Measurements from ENCODE around the gene GRM8. TPM values are rescaled to one million over a fixed set of nuclear protein-coding genes. Genes with fewer than 3 reads are reported as not detected.

GRM8 gene
- total RNA-seq, 1 donor from 2014 or later = 2.2 TPM

DNA sequence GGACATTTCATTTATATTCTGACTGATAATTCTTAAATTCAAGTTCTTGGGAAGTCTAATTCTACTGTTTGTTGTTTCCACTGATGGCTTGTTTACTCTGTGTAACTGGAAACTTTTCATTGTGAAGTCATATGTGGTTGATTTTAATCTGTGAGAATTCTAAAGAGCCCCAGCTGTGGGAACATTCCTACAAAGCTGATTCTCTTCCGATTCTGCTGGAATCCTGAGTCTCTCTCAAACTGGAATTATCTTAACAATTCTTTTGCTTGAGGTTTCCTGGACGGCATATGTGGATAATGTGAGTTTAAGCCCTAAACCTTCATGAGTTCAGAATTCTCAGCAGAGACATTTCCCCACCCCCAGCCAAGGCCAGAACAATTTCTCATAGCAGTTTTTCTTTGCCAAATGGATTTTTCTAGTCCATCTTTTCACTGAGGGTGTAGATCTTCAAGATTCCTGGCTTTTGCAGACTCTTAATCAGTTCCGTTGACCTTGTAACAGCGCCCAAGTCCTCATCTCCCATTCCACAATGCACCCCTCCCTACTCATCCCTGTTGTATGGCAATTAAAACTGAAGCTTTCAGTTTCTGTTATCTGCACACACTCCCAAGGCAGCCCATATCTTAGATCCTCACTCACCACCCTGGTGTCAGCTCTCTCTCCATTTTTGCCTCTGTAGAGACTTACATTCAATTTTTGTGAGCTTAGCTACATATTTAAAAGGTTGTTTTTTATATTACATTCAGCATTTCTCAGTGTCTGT is 37.6 kb downstream of the GRM8 start:
- Histone ChIP-seq H3K27me3 (ENCODE audit: insufficient read depth, low read length) (no peaks in the 10 kb centered on the region), H3K9ac (ENCODE audit: low read length) (no peak overlapping the region), H3K4me3 (ENCODE audit: insufficient read depth, low read depth, low read length) (no peak overlapping the region), H3K36me3 (ENCODE audit: insufficient read depth, low read length) (no peaks in the 10 kb centered on the region), H3K27ac (ENCODE audit: low read depth, low read length) (no peak overlapping the region), H3K9me3 (ENCODE audit: insufficient read depth, low read depth, low read length) (no peaks in the 10 kb centered on the region), H3K4me1 (ENCODE audit: insufficient read depth, low read length) (no peaks in the 10 kb centered on the region), H3K79me2 (ENCODE audit: insufficient read depth, low read length) (no peaks in the 10 kb centered on the region), H2AFZ (ENCODE audit: low read depth, low read length) (no peak overlapping the region), H3K4me2 (ENCODE audit: low read length) (no peak overlapping the region), H4K20me1 (ENCODE audit: insufficient read depth, low read length) (no peaks in the 10 kb centered on the region)
- Mint-ChIP-seq H3K9me3 (ENCODE audit: unreplicated experiment) (no peaks in the 10 kb centered on the region), H3K27ac (ENCODE audit: unreplicated experiment) (peak overlapping the region; percentile 87), H3K4me1 (ENCODE audit: low read depth, unreplicated experiment) (peaks cover 9% of the 10 kb centered on the region), H3K36me3 (ENCODE audit: low read depth, unreplicated experiment) (no peaks in the 10 kb centered on the region), H3K4me3 (ENCODE audit: unreplicated experiment) (no peak overlapping the region), H3K27me3 (ENCODE audit: low read depth, unreplicated experiment) (peaks cover 2% of the 10 kb centered on the region)
- FAIRE-seq (no peak), DNase-seq (ENCODE audit: low read depth) (no peak)
- no peak for TF ChIP-seq EZH2 (IDR thresholded peaks at IDR 0.05; ENCODE audit: insufficient read depth, low read length)
- TF ChIP-seq, protein P1, sequence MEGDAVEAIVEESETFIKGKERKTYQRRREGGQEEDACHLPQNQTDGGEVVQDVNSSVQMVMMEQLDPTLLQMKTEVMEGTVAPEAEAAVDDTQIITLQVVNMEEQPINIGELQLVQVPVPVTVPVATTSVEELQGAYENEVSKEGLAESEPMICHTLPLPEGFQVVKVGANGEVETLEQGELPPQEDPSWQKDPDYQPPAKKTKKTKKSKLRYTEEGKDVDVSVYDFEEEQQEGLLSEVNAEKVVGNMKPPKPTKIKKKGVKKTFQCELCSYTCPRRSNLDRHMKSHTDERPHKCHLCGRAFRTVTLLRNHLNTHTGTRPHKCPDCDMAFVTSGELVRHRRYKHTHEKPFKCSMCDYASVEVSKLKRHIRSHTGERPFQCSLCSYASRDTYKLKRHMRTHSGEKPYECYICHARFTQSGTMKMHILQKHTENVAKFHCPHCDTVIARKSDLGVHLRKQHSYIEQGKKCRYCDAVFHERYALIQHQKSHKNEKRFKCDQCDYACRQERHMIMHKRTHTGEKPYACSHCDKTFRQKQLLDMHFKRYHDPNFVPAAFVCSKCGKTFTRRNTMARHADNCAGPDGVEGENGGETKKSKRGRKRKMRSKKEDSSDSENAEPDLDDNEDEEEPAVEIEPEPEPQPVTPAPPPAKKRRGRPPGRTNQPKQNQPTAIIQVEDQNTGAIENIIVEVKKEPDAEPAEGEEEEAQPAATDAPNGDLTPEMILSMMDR (IDR thresholded peaks at IDR 0.05; ENCODE audit: insufficient read depth, low read depth, low read length) = no peak

DNA sequence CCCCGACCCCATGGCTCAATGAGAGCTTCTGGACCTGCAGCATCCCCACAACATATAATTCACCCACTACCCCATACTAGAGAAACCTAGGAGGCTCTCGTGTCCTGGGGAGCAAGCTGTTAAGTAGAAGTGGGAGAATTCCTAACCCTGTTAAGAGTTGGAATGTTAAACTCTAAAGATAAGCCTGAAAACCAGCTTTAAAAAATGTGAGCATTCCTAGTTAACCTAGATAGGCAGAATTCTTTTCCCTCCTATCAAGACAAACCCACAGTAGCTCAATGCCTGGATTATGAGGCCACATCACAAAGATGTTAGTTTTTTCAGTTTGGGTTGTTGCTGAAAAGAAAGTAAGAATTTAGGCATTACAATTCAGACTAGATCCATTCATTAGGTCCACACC is 42.9 kb downstream of the GRM8 start:
- H3K36me3 Mint-ChIP-seq (ENCODE audit: low read depth, unreplicated experiment) = no peaks in the 10 kb centered on the region
- no peaks in the 10 kb centered on the region for H4K20me1 ChIP-seq (ENCODE audit: insufficient read depth, low read length)
- no peaks in the 10 kb centered on the region for H3K4me1 ChIP-seq (ENCODE audit: insufficient read depth, low read length)
- no peaks in the 10 kb centered on the region for H3K36me3 ChIP-seq (ENCODE audit: insufficient read depth, low read length)
- no peaks in the 10 kb centered on the region for H3K9me3 ChIP-seq (ENCODE audit: insufficient read depth, low read depth, low read length)
- no peaks in the 10 kb centered on the region for H3K9me3 Mint-ChIP-seq (ENCODE audit: unreplicated experiment)
- no peak overlapping the region for H2AFZ ChIP-seq (ENCODE audit: low read depth, low read length)
- no peaks in the 10 kb centered on the region for H3K79me2 ChIP-seq (ENCODE audit: insufficient read depth, low read length)
- no peak overlapping the region for H3K27ac Mint-ChIP-seq (ENCODE audit: unreplicated experiment)
- FAIRE-seq = no peak
- no peak overlapping the region for H3K9ac ChIP-seq (ENCODE audit: low read length)
- H3K27ac ChIP-seq (ENCODE audit: low read depth, low read length) = no peak overlapping the region
- no peak overlapping the region for H3K4me3 ChIP-seq (ENCODE audit: insufficient read depth, low read depth, low read length)
- H3K4me3 Mint-ChIP-seq (ENCODE audit: unreplicated experiment) = no peak overlapping the region
- H3K27me3 Mint-ChIP-seq (ENCODE audit: low read depth, unreplicated experiment) = peaks cover 7% of the 10 kb centered on the region
- no peaks in the 10 kb centered on the region for H3K27me3 ChIP-seq (ENCODE audit: insufficient read depth, low read length)
- peaks cover 2% of the 10 kb centered on the region for H3K4me1 Mint-ChIP-seq (ENCODE audit: low read depth, unreplicated experiment)
- no peak overlapping the region for H3K4me2 ChIP-seq (ENCODE audit: low read length)
- no peak for TF ChIP-seq EZH2 (IDR thresholded peaks at IDR 0.05; ENCODE audit: insufficient read depth, low read length)
- TF ChIP-seq, protein P1 (IDR thresholded peaks at IDR 0.05; ENCODE audit: insufficient read depth, low read depth, low read length) = no peak
- no peak for DNase-seq (ENCODE audit: low read depth)

DNA sequence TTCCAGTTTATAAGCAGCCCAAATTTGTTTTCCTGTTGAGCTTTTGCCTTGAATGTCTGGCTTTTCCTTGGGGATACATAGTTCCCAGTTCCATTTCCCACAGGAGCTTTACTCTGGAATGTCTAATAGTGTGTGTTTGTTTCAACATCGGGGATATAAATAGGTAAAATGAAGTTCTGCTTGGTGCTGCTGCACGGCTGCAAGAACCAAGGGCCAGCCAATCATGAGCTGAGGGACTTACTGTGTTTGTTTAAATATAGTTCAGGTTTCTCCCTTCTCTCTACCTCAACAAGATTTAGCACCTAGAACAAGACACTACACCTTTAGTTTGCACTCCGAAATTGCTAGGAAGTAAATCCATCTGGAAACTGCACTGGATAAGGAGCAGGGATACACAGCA is 43.9 kb downstream of the GRM8 start:
- FAIRE-seq = no peak
- H3K9me3 ChIP-seq (ENCODE audit: insufficient read depth, low read depth, low read length) = no peaks in the 10 kb centered on the region
- no peak overlapping the region for H3K4me3 Mint-ChIP-seq (ENCODE audit: unreplicated experiment)

More for the DNA sequence above, 43.9 kb downstream of the GRM8 start:
- H3K27me3 ChIP-seq (ENCODE audit: insufficient read depth, low read length) = no peaks in the 10 kb centered on the region
- H3K4me1 ChIP-seq (ENCODE audit: insufficient read depth, low read length) = no peaks in the 10 kb centered on the region
- no peak overlapping the region for H2AFZ ChIP-seq (ENCODE audit: low read depth, low read length)
- H3K9ac ChIP-seq (ENCODE audit: low read length) = no peak overlapping the region
- H3K4me3 ChIP-seq (ENCODE audit: insufficient read depth, low read depth, low read length) = no peak overlapping the region
- Mint-ChIP-seq H3K27me3 (ENCODE audit: low read depth, unreplicated experiment) (peaks cover 7% of the 10 kb centered on the region), H3K36me3 (ENCODE audit: low read depth, unreplicated experiment) (no peaks in the 10 kb centered on the region), H3K9me3 (ENCODE audit: unreplicated experiment) (no peaks in the 10 kb centered on the region), H3K27ac (ENCODE audit: unreplicated experiment) (no peak overlapping the region), H3K4me1 (ENCODE audit: low read depth, unreplicated experiment) (peaks cover 2% of the 10 kb centered on the region)
- TF ChIP-seq EZH2 (IDR thresholded peaks at IDR 0.05; ENCODE audit: insufficient read depth, low read length) = no peak
- TF ChIP-seq, protein P1 (IDR thresholded peaks at IDR 0.05; ENCODE audit: insufficient read depth, low read depth, low read length) = no peak
- H3K27ac ChIP-seq (ENCODE audit: low read depth, low read length) = no peak overlapping the region
- DNase-seq (ENCODE audit: low read depth) = no peak
- no peaks in the 10 kb centered on the region for H3K79me2 ChIP-seq (ENCODE audit: insufficient read depth, low read length)
- no peak overlapping the region for H3K4me2 ChIP-seq (ENCODE audit: low read length)
- no peaks in the 10 kb centered on the region for H3K36me3 ChIP-seq (ENCODE audit: insufficient read depth, low read length)
- H4K20me1 ChIP-seq (ENCODE audit: insufficient read depth, low read length) = no peaks in the 10 kb centered on the region

Data from astrocyte (in vitro differentiated cells and primary cell).